Measurements from ENCODE around the gene CDHR2. TPM values are rescaled to one million over a fixed set of nuclear protein-coding genes. Genes with fewer than 3 reads are reported as not detected.
A peak's percentile ranks its signal among the peaks of the same experiment; 100 is the strongest.

CDHR2 gene
- total and polyA plus RNA-seq, 8 donors = 0.18 to 0.92 (median 0.32) TPM; not detected in 1

- no peak overlapping the region for H3K27ac ChIP-seq
- ATAC-seq (no peak), DNase-seq (no peak)
- H3K27me3 ChIP-seq = no peaks in the 10 kb centered on the region
- no peak overlapping the region for H3K4me3 ChIP-seq
- intact Hi-C loops (cut with DNase I) = no loop called here
- H3K4me1 ChIP-seq = no peaks in the 10 kb centered on the region
- TF ChIP-seq CTCF (IDR thresholded peaks at IDR 0.05) = no peak
- no peaks in the 10 kb centered on the region for H3K36me3 ChIP-seq
- H3K9me3 ChIP-seq = no peaks in the 10 kb centered on the region
Observed at GRCh38 chr5:176517053-176517661, 32.0 kb upstream of the CDHR2 start.

GRCh38 chr5:176519810-176520720, 29.1 kb upstream of the CDHR2 start:
- Histone ChIP-seq H3K4me3 (no peak overlapping the region), H3K36me3 (no peaks in the 10 kb centered on the region), H3K4me1 (no peaks in the 10 kb centered on the region), H3K27ac (no peak overlapping the region), H3K27me3 (no peaks in the 10 kb centered on the region), H3K9me3 (no peaks in the 10 kb centered on the region)
- DNase-seq = peak in 1 of 4 donors; percentile 30
- TF ChIP-seq CTCF (IDR thresholded peaks at IDR 0.05) = no peak
- ATAC-seq = no peak
- intact Hi-C loops (cut with DNase I) = no loop called here

GRCh38 chr5:176521286-176521685, 27.9 kb upstream of the CDHR2 start:
- intact Hi-C loops (cut with DNase I) = no loop called here

GRCh38 chr5:176521699-176522263, 27.4 kb upstream of the CDHR2 start:
- H3K4me3 ChIP-seq = no peak overlapping the region
- no peak for TF ChIP-seq CTCF (IDR thresholded peaks at IDR 0.05)
- DNase-seq (peak in 1 of 4 donors; percentile 43), ATAC-seq (no peak)
- H3K9me3 ChIP-seq = no peaks in the 10 kb centered on the region
- H3K27me3 ChIP-seq = no peaks in the 10 kb centered on the region
- no peaks in the 10 kb centered on the region for H3K4me1 ChIP-seq
- H3K27ac ChIP-seq = no peak overlapping the region
- H3K36me3 ChIP-seq = no peaks in the 10 kb centered on the region
- intact Hi-C loops (cut with DNase I) = no loop called here

More at GRCh38 chr5:176521286-176521685, 27.9 kb upstream of the CDHR2 start:
- no peaks in the 10 kb centered on the region for H3K36me3 ChIP-seq
- no peak for TF ChIP-seq CTCF (IDR thresholded peaks at IDR 0.05)
- H3K27ac ChIP-seq = no peak overlapping the region
- H3K27me3 ChIP-seq = no peaks in the 10 kb centered on the region
- H3K9me3 ChIP-seq = no peaks in the 10 kb centered on the region
- no peak for ATAC-seq
- peak in 1 of 4 donors; percentile 31 for DNase-seq
- no peak overlapping the region for H3K4me3 ChIP-seq
- no peaks in the 10 kb centered on the region for H3K4me1 ChIP-seq

GRCh38 chr5:176524138-176524537, 25.0 kb upstream of the CDHR2 start:
- H3K27me3 ChIP-seq = no peaks in the 10 kb centered on the region
- no peak for TF ChIP-seq CTCF (IDR thresholded peaks at IDR 0.05)
- H3K4me1 ChIP-seq = no peaks in the 10 kb centered on the region
- no peaks in the 10 kb centered on the region for H3K9me3 ChIP-seq
- ATAC-seq = no peak
- DNase-seq = peak in 1 of 4 donors; percentile 24
- intact Hi-C loops (cut with DNase I) = no loop called here
- peaks cover 0 to 22% of the 10 kb centered on the region in 2 donors for H3K36me3 ChIP-seq
- H3K4me3 ChIP-seq = no peak overlapping the region
- H3K27ac ChIP-seq = no peak overlapping the region

Measured in left lung (tissue), 10 donors.